Mesenchymal stem cell (in vitro differentiated cells and primary cell): ENCODE measurements around the gene DYNC1LI1.
A peak's percentile ranks its signal among the peaks of the same experiment; 100 is the strongest.

Experiments
- DNase-seq: peaks from one replicate; pipeline ENCODE4 v3.0.0-alpha.2; 2013
- H2AFZ ChIP-seq: one replicate; pipeline ENCODE4 v1.6.1; 2013; ENCODE audit warnings: low read depth, mild to moderate bottlenecking, control low read depth, inconsistent platforms, low read length, moderate library complexity
- H2AK5ac ChIP-seq: 2 replicates; pipeline ENCODE4 v1.6.1; 2013; ENCODE audit warnings: low read length, moderate library complexity, mild to moderate bottlenecking, inconsistent platforms; ENCODE audit not compliant: severe bottlenecking
- H2BK120ac ChIP-seq: one replicate; pipeline ENCODE4 v1.6.1; 2013; ENCODE audit warnings: low read depth, mild to moderate bottlenecking, inconsistent platforms, low read length, moderate library complexity
- H2BK12ac ChIP-seq, 2 experiments: one replicate each; pipeline ENCODE4 v1.6.1; 2013; ENCODE audit warnings: inconsistent platforms in 2 of 2, low read length in 2 of 2, mild to moderate bottlenecking in 2 of 2, moderate library complexity in 2 of 2, control low read depth in 1 of 2
- H2BK15ac ChIP-seq: one replicate; pipeline ENCODE4 v1.6.1; 2013; ENCODE audit warnings: mild to moderate bottlenecking, low read depth, inconsistent platforms; ENCODE audit not compliant: poor library complexity, severe bottlenecking
- H2BK5ac ChIP-seq: 2 replicates; pipeline ENCODE4 v1.6.1; 2013; ENCODE audit warnings: low read depth, mild to moderate bottlenecking, low read length, control low read depth, inconsistent platforms; ENCODE audit not compliant: poor library complexity, severe bottlenecking
- H3K14ac ChIP-seq, 2 experiments: one replicate each; pipeline ENCODE4 v1.6.1; 2013; ENCODE audit warnings: inconsistent platforms in 2 of 2, low read length in 2 of 2, control low read depth in 1 of 2, mild to moderate bottlenecking in 1 of 2, moderate library complexity in 1 of 2
- H3K18ac ChIP-seq, 2 experiments: one replicate each; pipeline ENCODE4 v1.6.1; 2013; ENCODE audit warnings: inconsistent platforms in 2 of 2, low read length in 2 of 2, control low read depth in 1 of 2, low read depth in 1 of 2, mild to moderate bottlenecking in 1 of 2
- H3K23ac ChIP-seq, 2 experiments: one replicate each; pipeline ENCODE4 v1.6.1; 2013; ENCODE audit warnings: inconsistent platforms in 2 of 2, low read length in 2 of 2, mild to moderate bottlenecking in 2 of 2, moderate library complexity in 2 of 2, control low read depth in 1 of 2
- H3K27ac ChIP-seq: 2 replicates; pipeline ENCODE4 v1.5.1; 2013; ENCODE audit warnings: mild to moderate bottlenecking, moderate library complexity, low read length, control low read depth, inconsistent platforms; ENCODE audit not compliant: poor library complexity, severe bottlenecking
- H3K27me3 ChIP-seq, 2 experiments: 2 replicates each; pipeline versions ENCODE4 v1.6.1 to v1.7.0; 2013; ENCODE audit warnings: low read length in 2 of 2, mild to moderate bottlenecking in 2 of 2, moderate library complexity in 2 of 2, control low read depth in 1 of 2, inconsistent platforms in 1 of 2; ENCODE audit not compliant: control insufficient read depth in 1 of 2, insufficient read depth in 1 of 2
- H3K36me3 ChIP-seq, 2 experiments: 2 replicates each; pipeline versions ENCODE4 v1.6.1 to v1.7.0; 2013; ENCODE audit warnings: low read length in 2 of 2, control low read depth in 1 of 2, inconsistent platforms in 1 of 2, low read depth in 1 of 2, mild to moderate bottlenecking in 1 of 2; ENCODE audit not compliant: insufficient read depth in 2 of 2, control insufficient read depth in 1 of 2
- H3K4ac ChIP-seq, 2 experiments: one replicate each; pipeline ENCODE4 v1.6.1; 2013; ENCODE audit warnings: inconsistent platforms in 2 of 2, low read length in 2 of 2, mild to moderate bottlenecking in 2 of 2, moderate library complexity in 2 of 2, control low read depth in 1 of 2, low read depth in 1 of 2
- H3K4me1 ChIP-seq: 2 replicates; pipeline ENCODE4 v1.6.1; 2013; ENCODE audit warnings: low read depth, low read length, control low read depth; ENCODE audit not compliant: control insufficient read depth, insufficient read depth
- H3K4me2 ChIP-seq: 2 replicates; pipeline ENCODE4 v1.6.1; 2013; ENCODE audit warnings: low read length, mild to moderate bottlenecking, inconsistent platforms; ENCODE audit not compliant: poor library complexity, severe bottlenecking
- H3K4me3 ChIP-seq, 2 experiments: 2 replicates each; pipeline versions ENCODE4 v1.5.1 to v1.7.0; 2013; ENCODE audit warnings: low read length in 2 of 2, mild to moderate bottlenecking in 2 of 2, control low read depth in 1 of 2, low read depth in 1 of 2; ENCODE audit not compliant: insufficient read depth in 1 of 2
- H3K79me1 ChIP-seq: replicated peaks from 2 replicates; pipeline ENCODE4 v1.6.1; 2013; ENCODE audit warnings: mild to moderate bottlenecking, control low read depth, low read length, inconsistent platforms; ENCODE audit not compliant: poor library complexity, severe bottlenecking
- H3K9ac ChIP-seq: 2 replicates; pipeline ENCODE4 v1.7.0; 2013; ENCODE audit warnings: mild to moderate bottlenecking, low read length, moderate library complexity
- H3K9me3 ChIP-seq: 2 replicates; pipeline ENCODE4 v1.7.0; 2013; ENCODE audit warnings: mild to moderate bottlenecking, low read length; ENCODE audit not compliant: control insufficient read depth
- H4K8ac ChIP-seq: one replicate; pipeline ENCODE4 v1.6.1; 2013; ENCODE audit warnings: inconsistent platforms, mild to moderate bottlenecking, low read length, moderate library complexity
- H4K91ac ChIP-seq: one replicate; pipeline ENCODE4 v1.6.1; 2013; ENCODE audit warnings: mild to moderate bottlenecking, low read length, inconsistent platforms
- WGBS: methylation state at CpG from one replicate; pipeline ENCODE4 v1.1.7; 2013; ENCODE audit warnings: mixed read lengths; 5-methylcytosine and 5-hydroxymethylcytosine counted together

DYNC1LI1 gene

DNA sequence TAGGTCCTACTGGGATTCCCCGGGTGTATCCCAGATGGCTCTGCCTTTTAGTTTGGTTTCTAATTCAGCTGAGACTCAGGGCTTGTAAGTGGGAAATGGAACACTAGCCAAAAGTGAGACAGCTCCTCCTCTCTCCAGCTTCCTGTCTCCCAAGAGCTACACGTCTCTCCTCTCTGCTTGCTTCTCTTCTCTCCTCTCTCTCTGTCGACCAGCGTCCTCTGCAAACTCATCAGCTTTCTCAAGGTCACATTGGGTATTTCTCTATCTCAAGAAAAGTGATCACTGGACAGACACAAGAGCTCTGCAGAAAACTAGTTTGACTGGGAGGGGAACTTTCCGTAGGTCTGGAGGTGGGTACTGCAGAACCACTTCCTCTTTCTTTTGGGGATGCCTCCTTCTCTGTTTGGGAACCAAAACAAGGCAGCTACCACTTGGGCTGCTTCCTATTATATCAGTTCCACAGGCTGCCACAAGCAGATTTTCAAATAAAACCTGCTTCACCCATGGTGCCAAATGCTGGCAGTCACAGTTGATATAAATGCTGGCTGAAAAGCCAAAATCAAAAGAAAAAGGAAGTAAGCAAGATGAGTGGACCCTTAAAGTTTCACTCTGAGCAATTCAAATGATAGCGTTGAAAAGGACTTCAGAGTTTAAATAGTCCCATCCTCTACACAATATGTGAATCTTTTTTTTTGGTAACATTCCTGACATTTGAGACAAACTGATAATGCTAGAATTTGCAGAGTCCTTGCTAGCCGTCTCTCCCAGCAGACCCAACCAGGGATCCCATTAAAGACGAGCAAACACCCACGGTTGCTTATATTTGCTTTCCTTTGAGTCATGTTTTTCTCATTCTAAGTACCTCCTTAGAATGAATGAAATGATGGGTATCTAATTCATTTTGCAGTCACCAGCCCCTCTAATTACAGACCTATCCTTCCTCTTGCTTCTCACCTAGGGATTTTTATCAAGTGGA is 7.2 kb upstream of the DYNC1LI1 start:
- WGBS: 93% methylated on average over 8 of the region's 9 CpGs
- H3K9me3 ChIP-seq: no peaks in the 10 kb centered on the region
- no peak overlapping the region for H3K27ac ChIP-seq
- H3K23ac ChIP-seq: no peak overlapping the region
- H3K18ac ChIP-seq: no peak overlapping the region
- H4K91ac ChIP-seq: no peak overlapping the region
- H3K4ac ChIP-seq: no peak overlapping the region
- H3K4me3 ChIP-seq: peak overlapping the region in 1 of 2 experiments; percentile 64
- H3K4me2 ChIP-seq: no peak overlapping the region
- no peak overlapping the region for H2BK15ac ChIP-seq
- no peaks in the 10 kb centered on the region for H3K79me1 ChIP-seq
- no peak overlapping the region for H3K14ac ChIP-seq
- no peak overlapping the region for H2BK120ac ChIP-seq
- H3K36me3 ChIP-seq: no peaks in the 10 kb centered on the region
- H3K27me3 ChIP-seq: no peaks in the 10 kb centered on the region
- no peaks in the 10 kb centered on the region for H3K4me1 ChIP-seq
- H3K9ac ChIP-seq: peak overlapping the region; percentile 74
- H2BK5ac ChIP-seq: no peak overlapping the region
- DNase-seq: peak; percentile 17
- no peak overlapping the region for H4K8ac ChIP-seq
- no peak overlapping the region for H2AK5ac ChIP-seq
- H2AFZ ChIP-seq: no peak overlapping the region
- H2BK12ac ChIP-seq: no peak overlapping the region

DNA sequence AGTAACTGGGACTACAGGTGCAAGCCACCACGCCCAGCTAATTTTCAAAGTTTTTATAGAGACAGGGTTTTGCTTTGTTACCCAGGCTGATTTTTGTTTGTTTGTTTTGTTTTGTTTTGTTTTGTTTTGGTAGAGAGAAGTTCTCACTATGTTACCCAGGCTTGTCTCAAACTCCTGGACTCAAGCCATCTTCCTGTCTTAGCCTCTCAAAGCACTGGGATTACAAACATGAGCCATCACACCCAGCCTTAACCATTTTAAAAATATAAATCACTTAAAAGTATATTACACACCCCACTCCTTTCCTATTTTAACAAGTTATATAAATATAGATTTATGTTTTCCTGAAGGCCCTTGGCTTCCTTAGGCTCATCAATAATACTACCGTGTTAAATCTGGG is 6.5 kb upstream of the DYNC1LI1 start:
- WGBS: 100% methylated on average over 1 of the region's 2 CpGs

DNA sequence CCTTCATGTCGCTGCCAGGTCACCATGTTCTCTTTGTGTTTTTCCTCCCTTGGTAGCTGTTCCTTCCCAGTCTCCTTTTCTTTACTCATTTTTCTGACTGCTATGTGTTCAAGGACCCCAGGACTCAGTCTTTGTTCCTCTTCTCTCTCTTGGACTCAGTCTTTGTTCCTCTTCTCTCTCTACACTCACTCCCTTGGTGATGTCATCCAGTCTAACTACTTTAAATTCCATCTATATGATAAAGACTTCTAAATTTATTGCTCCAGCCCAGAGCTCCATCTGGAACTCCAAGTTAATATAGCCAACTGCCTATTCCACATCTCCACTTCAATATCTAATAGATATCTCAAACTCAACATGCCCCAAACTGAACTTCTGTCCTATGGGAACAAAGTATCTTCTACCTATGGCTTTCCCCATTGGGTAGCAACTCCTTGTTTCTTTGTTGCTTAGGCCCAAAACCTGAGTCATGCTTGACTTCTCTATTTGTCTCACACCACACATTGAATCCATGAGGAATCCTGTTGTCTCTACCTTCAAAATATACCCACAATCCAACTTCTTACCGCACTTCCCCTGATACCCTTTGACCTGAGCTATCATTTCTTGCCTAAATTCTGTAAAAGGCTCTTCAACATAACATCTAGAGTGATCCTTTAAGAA is 4.9 kb upstream of the DYNC1LI1 start:
- no peak overlapping the region for H2BK12ac ChIP-seq
- DNase-seq: peak; percentile 35
- H2AK5ac ChIP-seq: no peak overlapping the region
- H3K4me3 ChIP-seq: no peak overlapping the region
- H3K23ac ChIP-seq: no peak overlapping the region
- no peaks in the 10 kb centered on the region for H3K36me3 ChIP-seq
- WGBS: 93% methylated on average over 2 of the region's 2 CpGs
- no peak overlapping the region for H3K18ac ChIP-seq
- no peaks in the 10 kb centered on the region for H3K27me3 ChIP-seq
- no peak overlapping the region for H3K9ac ChIP-seq
- H3K4ac ChIP-seq: no peak overlapping the region
- H3K4me1 ChIP-seq: no peaks in the 10 kb centered on the region
- no peaks in the 10 kb centered on the region for H3K9me3 ChIP-seq
- H3K14ac ChIP-seq: no peak overlapping the region
- no peak overlapping the region for H4K8ac ChIP-seq
- H3K79me1 ChIP-seq: peaks cover 9% of the 10 kb centered on the region
- H3K27ac ChIP-seq: no peak overlapping the region
- no peak overlapping the region for H3K4me2 ChIP-seq
- no peak overlapping the region for H2BK120ac ChIP-seq
- H2BK15ac ChIP-seq: no peak overlapping the region
- no peak overlapping the region for H4K91ac ChIP-seq
- no peak overlapping the region for H2AFZ ChIP-seq
- H2BK5ac ChIP-seq: no peak overlapping the region

More for the DNA sequence above, 6.5 kb upstream of the DYNC1LI1 start:
- no peaks in the 10 kb centered on the region for H3K27me3 ChIP-seq
- H3K23ac ChIP-seq: no peak overlapping the region
- H3K9me3 ChIP-seq: no peaks in the 10 kb centered on the region
- H2AFZ ChIP-seq: no peak overlapping the region
- no peak overlapping the region for H2BK5ac ChIP-seq
- peaks cover 2% of the 10 kb centered on the region for H3K79me1 ChIP-seq
- no peak overlapping the region for H2BK120ac ChIP-seq
- no peak overlapping the region for H3K27ac ChIP-seq
- peak overlapping the region; percentile 74 for H3K9ac ChIP-seq
- H3K4me1 ChIP-seq: no peaks in the 10 kb centered on the region
- H3K4me3 ChIP-seq: peak overlapping the region in 1 of 2 experiments; percentile 64
- H3K18ac ChIP-seq: no peak overlapping the region
- H4K91ac ChIP-seq: no peak overlapping the region
- no peaks in the 10 kb centered on the region for H3K36me3 ChIP-seq
- H3K4me2 ChIP-seq: no peak overlapping the region
- DNase-seq: no peak
- no peak overlapping the region for H4K8ac ChIP-seq
- H3K14ac ChIP-seq: no peak overlapping the region
- no peak overlapping the region for H2AK5ac ChIP-seq
- no peak overlapping the region for H2BK15ac ChIP-seq
- no peak overlapping the region for H2BK12ac ChIP-seq
- H3K4ac ChIP-seq: no peak overlapping the region

GRCh38 chr3:32571192-32571485 is 481 bp upstream of the DYNC1LI1 start:
- H3K4me2 ChIP-seq: peak overlapping the region; percentile 97
- peak overlapping the region; percentile 75 for H3K27ac ChIP-seq
- peak overlapping the region; percentile 98 for H3K9ac ChIP-seq
- H2BK120ac ChIP-seq: no peak overlapping the region
- H3K4me3 ChIP-seq: peak overlapping the region; percentile 96 to 99
- peak overlapping the region in 1 of 2 experiments; percentile 83 for H3K23ac ChIP-seq
- H2BK12ac ChIP-seq: no peak overlapping the region
- H4K8ac ChIP-seq: peak overlapping the region; percentile 52
- peak overlapping the region; percentile 57 to 94 for H3K4ac ChIP-seq
- H2AFZ ChIP-seq: peak overlapping the region; percentile 85
- peak overlapping the region; percentile 23 to 99 for H3K18ac ChIP-seq
- DNase-seq: no peak
- no peak overlapping the region for H4K91ac ChIP-seq
- 6% methylated on average over 14 of the region's 14 CpGs for WGBS
- H3K79me1 ChIP-seq: peaks cover 10% of the 10 kb centered on the region
- peak overlapping the region; percentile 60 for H2BK15ac ChIP-seq
- no peaks in the 10 kb centered on the region for H3K27me3 ChIP-seq
- peak overlapping the region in 1 of 2 experiments; percentile 93 for H3K14ac ChIP-seq
- H3K4me1 ChIP-seq: peaks cover 2% of the 10 kb centered on the region
- no peaks in the 10 kb centered on the region for H3K9me3 ChIP-seq
- H2AK5ac ChIP-seq: no peak overlapping the region
- peaks cover 0 to 2% of the 10 kb centered on the region in 2 experiments for H3K36me3 ChIP-seq
- H2BK5ac ChIP-seq: no peak overlapping the region
